ENCODE results near the gene CHP1. TPM values are rescaled to one million over a fixed set of nuclear protein-coding genes. Genes with fewer than 3 reads are reported as not detected.

Gene CHP1
- total and polyA plus RNA-seq, 2 of the 8 experiments (the other 6 are each of a cell fraction or from before 2014, with no cell fraction given): 45.2 to 89.0 TPM

GRCh38 chr15:41215708-41216107 lies 15.4 kb upstream of the CHP1 start:
- Histone ChIP-seq H2AK5ac (ENCODE audit: low read depth, low read length) (no peak overlapping the region), H3K4me2 (ENCODE audit: insufficient read depth in 1 of 2, low read depth in 2 of 2, low read length in 2 of 2) (no peak overlapping the region), H3K79me1 (ENCODE audit: low read depth, low read length) (no peaks in the 10 kb centered on the region), H3K79me2 (ENCODE audit: control insufficient read depth in 1 of 2, insufficient read depth in 2 of 2, low read length in 2 of 2) (no peaks in the 10 kb centered on the region), H3K9me3 (ENCODE audit: insufficient read depth in 2 of 2, low read depth in 1 of 2, low read length in 1 of 2) (no peaks in the 10 kb centered on the region), H4K5ac (ENCODE audit: insufficient read length, low read depth, low read length) (no peak overlapping the region), H4K91ac (replicated peaks; ENCODE audit: insufficient read length, low read length) (no peak overlapping the region), H4K20me1 (replicated peaks in 1 of 2; ENCODE audit: control insufficient read depth in 1 of 2, insufficient read depth in 2 of 2, low read length in 2 of 2) (no peaks in the 10 kb centered on the region), H3K4me3 (ENCODE audit: extremely low read depth in 1 of 4, insufficient read depth in 2 of 4, low read depth in 3 of 4, low read length in 4 of 4) (no peak overlapping the region), H2BK15ac (ENCODE audit: low read length) (no peak overlapping the region), H3K36me3 (ENCODE audit: control insufficient read depth in 2 of 4, insufficient read depth in 4 of 4, low read length in 3 of 4) (no peaks in the 10 kb centered on the region), H3K9ac (replicated peaks in 1 of 4; ENCODE audit: extremely low read depth in 1 of 4, low read depth in 3 of 4, low read length in 3 of 4) (no peak overlapping the region), H2BK120ac (replicated peaks; ENCODE audit: low read depth, low read length) (no peak overlapping the region), H4K8ac (ENCODE audit: extremely low read depth, insufficient read depth, low read length) (no peak overlapping the region), H2BK20ac (ENCODE audit: low read length) (no peak overlapping the region), H2AFZ (ENCODE audit: low read length) (no peak overlapping the region), H3K4me1 (replicated peaks in 1 of 4; ENCODE audit: control insufficient read depth in 3 of 4, insufficient read depth in 4 of 4, low read length in 3 of 4) (peaks cover 0 to 9% (median 7%) of the 10 kb centered on the region in 4 experiments; a peak in 4 of 7 replicates), H2BK12ac (ENCODE audit: low read depth, low read length) (no peak overlapping the region), H3K23me2 (ENCODE audit: low read depth, low read length) (no peaks in the 10 kb centered on the region), H3K18ac (ENCODE audit: extremely low read depth, low read length) (no peak overlapping the region), H3K27me3 (replicated peaks in 1 of 4; ENCODE audit: control insufficient read depth in 3 of 4, extremely low read depth in 1 of 4, insufficient read depth in 3 of 4, low read length in 3 of 4) (no peaks in the 10 kb centered on the region), H3K56ac (replicated peaks; ENCODE audit: insufficient read length, low read depth, low read length) (no peak overlapping the region), H3K23ac (ENCODE audit: insufficient read length) (no peak overlapping the region), H3K4ac (replicated peaks; ENCODE audit: insufficient read length, low read depth, low read length) (no peak overlapping the region), H3K14ac (ENCODE audit: insufficient read length) (no peak overlapping the region), H2BK5ac (ENCODE audit: low read depth, low read length) (no peak overlapping the region), H3K27ac (ENCODE audit: low read depth, low read length) (no peak overlapping the region)
- POLR2A ChIA-PET (ENCODE audit: partially characterized antibody): no interaction called here
- 89 to 100% methylated on average over 1 to 2 of the region's 2 CpGs for WGBS, 2 experiments (ENCODE audit: extremely low coverage in 1 of 2, insufficient coverage in 1 of 2, insufficient read length in 1 of 2, insufficient replicate concordance in 2 of 2, low coverage in 1 of 2, low lambda C conversion rate in 2 of 2, missing lambda C conversion rate in 1 of 2)
- DNase-seq (ENCODE audit: low read depth in 1 of 2, low spot score in 2 of 2) (no peak), FAIRE-seq (no peak)
- CTCF ChIA-PET (ENCODE audit: partially characterized antibody): no interaction called here
- TF ChIP-seq KDM5A (IDR thresholded peaks at IDR 0.05; ENCODE audit: low read length): no peak
- no peak for TF ChIP-seq YY1 (IDR thresholded peaks at IDR 0.05; ENCODE audit: low read depth, low read length)
- no peak for TF ChIP-seq E2F6 (IDR thresholded peaks at IDR 0.05)
- no peak for TF ChIP-seq HDAC6 (IDR thresholded peaks at IDR 0.05; ENCODE audit: low read depth, low read length)
- TF ChIP-seq GABPA (IDR thresholded peaks at IDR 0.05; ENCODE audit: borderline replicate concordance, insufficient read depth, low read length): no peak
- no peak for TF ChIP-seq RXRA (IDR thresholded peaks at IDR 0.05; ENCODE audit: insufficient read depth, low read depth, low read length)
- no peak for TF ChIP-seq BCL11A (IDR thresholded peaks at IDR 0.05; ENCODE audit: low read depth in 2 of 2, low read length in 2 of 2)
- TF ChIP-seq GTF2F1 (IDR thresholded peaks at IDR 0.05; ENCODE audit: borderline replicate concordance, low read depth, low read length): no peak
- no peak for TF ChIP-seq CBX8 (IDR thresholded peaks at IDR 0.05; ENCODE audit: borderline replicate concordance, low read depth, low read length)
- no peak for TF ChIP-seq MAX (IDR thresholded peaks at IDR 0.05)
- TF ChIP-seq CBX5 (IDR thresholded peaks at IDR 0.05; ENCODE audit: low read depth, low read length): no peak
- no peak for TF ChIP-seq MAFK (IDR thresholded peaks at IDR 0.05; ENCODE audit: low read depth, low read length)
- TF ChIP-seq CHD1 (IDR thresholded peaks at IDR 0.05; ENCODE audit: low read depth, low read length): no peak
- no peak for TF ChIP-seq FOSL1 (IDR thresholded peaks at IDR 0.05; ENCODE audit: insufficient read depth, low read depth, low read length)
- TF ChIP-seq KDM4A (IDR thresholded peaks at IDR 0.05; ENCODE audit: low read depth, low read length, severe bottlenecking): no peak
